Neural cell (in vitro differentiated cells): ENCODE data around the gene ADH6. TPM values are rescaled to one million over a fixed set of nuclear protein-coding genes. Genes with fewer than 3 reads are reported as not detected.
"Not testable (repeated sequence)": the region's sequence is repeated elsewhere in the genome, so short reads cannot be mapped to it uniquely, and the experiment has no call there.

ENCODE experiments used
- H2AFZ ChIP-seq: fragments of 200-600, 300-800 bp; sonication (generic), shearing (Covaris generic); 2 replicates; pipeline ENCODE4 v1.6.0; 2014; ENCODE audit warnings: low read depth, mild to moderate bottlenecking, antibody characterized with exemption, low read length, moderate library complexity
- H3F3A ChIP-seq: fragments of 200-600 bp; shearing (Covaris generic); 2 replicates; pipeline ENCODE4 v1.6.1; 2016; ENCODE audit warnings: mild to moderate bottlenecking, moderate library complexity, mixed read lengths, antibody characterized with exemption, low read length; ENCODE audit not compliant: insufficient read depth, poor library complexity, severe bottlenecking
- H3K27ac ChIP-seq: fragments of 200-600, 300-800 bp; sonication (generic), shearing (Covaris generic); 2 replicates; pipeline ENCODE4 v1.5.1; 2014; ENCODE audit warnings: mild to moderate bottlenecking, low read length, moderate library complexity
- H3K27me3 ChIP-seq: fragments of 300-800, 200-600 bp; sonication (generic), shearing (Covaris generic); 2 replicates; pipeline ENCODE4 v1.6.0; 2014; ENCODE audit warnings: mild to moderate bottlenecking, low read depth, low read length, moderate library complexity; ENCODE audit not compliant: insufficient read depth
- H3K36me3 ChIP-seq: fragments of 300-800, 200-600 bp; sonication (generic), shearing (Covaris generic); 2 replicates; pipeline ENCODE4 v1.5.1; 2014; ENCODE audit warnings: mild to moderate bottlenecking, antibody characterized with exemption, low read length, moderate library complexity; ENCODE audit not compliant: insufficient read depth
- H3K4me2 ChIP-seq: fragments of 300-800, 200-600 bp; sonication (generic), shearing (Covaris generic); 2 replicates; pipeline ENCODE4 v1.6.0; 2014; ENCODE audit warnings: mild to moderate bottlenecking, low read length
- H3K4me3 ChIP-seq: fragments of 300-800, 200-600 bp; sonication (generic), shearing (Covaris generic); 2 replicates; pipeline ENCODE4 v1.5.1; 2014; ENCODE audit warnings: mild to moderate bottlenecking, low read length, moderate library complexity
- H3K79me2 ChIP-seq: fragments of 200-600 bp; shearing (Covaris generic); replicated peaks from 2 replicates; pipeline ENCODE4 v1.6.0; 2014; ENCODE audit warnings: mild to moderate bottlenecking, low read length, moderate library complexity; ENCODE audit not compliant: insufficient read depth
- H3K9ac ChIP-seq: fragments of 300-800, 200-600 bp; sonication (generic), shearing (Covaris generic); 2 replicates; pipeline ENCODE4 v1.6.1; 2016; ENCODE audit warnings: mild to moderate bottlenecking, low read length, mixed read lengths
- H3K9me2 ChIP-seq: fragments of 200-600 bp; shearing (Covaris generic); 2 replicates; pipeline ENCODE4 v1.6.1; 2016; ENCODE audit warnings: mild to moderate bottlenecking, low read length, mixed read lengths; ENCODE audit not compliant: insufficient read depth
- H3K9me3 ChIP-seq: fragments of 200-600, 300-800 bp; sonication (generic), shearing (Covaris generic); 2 replicates; pipeline ENCODE4 v1.6.1; 2016; ENCODE audit warnings: mild to moderate bottlenecking, mixed run types, low read length, moderate library complexity, mixed read lengths
- H4K20me1 ChIP-seq: fragments of 200-600 bp; shearing (Covaris generic); 2 replicates; pipeline ENCODE4 v1.6.1; 2016; ENCODE audit warnings: mild to moderate bottlenecking, mixed run types; ENCODE audit not compliant: insufficient read depth
- EP300 ChIP-seq: fragments of 450-650 bp; conservative IDR thresholded peaks from 2 replicates; pipeline ENCODE4 v1.6.1; 2014; ENCODE audit warnings: antibody characterized with exemption, mild to moderate bottlenecking, moderate library complexity; ENCODE audit not compliant: poor library complexity, severe bottlenecking
- EZH2 ChIP-seq: fragments of 200-600, 300-800 bp; shearing (Covaris generic), sonication (generic); IDR thresholded peaks from 2 replicates; pipeline ENCODE4 v1.6.1; 2014; ENCODE audit warnings: antibody characterized with exemption, low read length, borderline replicate concordance, mild to moderate bottlenecking; ENCODE audit not compliant: insufficient read depth, poor library complexity, severe bottlenecking
- MXI1 ChIP-seq: fragments of 450-650 bp; conservative IDR thresholded peaks from 2 replicates; pipeline ENCODE4 v1.6.1; 2014; ENCODE audit warnings: antibody characterized with exemption, mild to moderate bottlenecking; ENCODE audit not compliant: poor library complexity, severe bottlenecking
- POLR2AphosphoS5 ChIP-seq: IDR thresholded peaks from 2 replicates; pipeline ENCODE4 v1.6.1; 2012
- RAD21 ChIP-seq: fragments of 450-650 bp; conservative IDR thresholded peaks from 2 replicates; pipeline ENCODE4 v1.6.1; 2014; ENCODE audit warnings: antibody characterized with exemption, mild to moderate bottlenecking, moderate library complexity
- REST ChIP-seq: IDR thresholded peaks from 2 replicates; pipeline ENCODE4 v1.6.1; 2012; ENCODE audit warnings: borderline replicate concordance
- SMC3 ChIP-seq: fragments of 450-650 bp; conservative IDR thresholded peaks from 2 replicates; pipeline ENCODE4 v1.6.1; 2014; ENCODE audit warnings: antibody characterized with exemption, mild to moderate bottlenecking, moderate library complexity; ENCODE audit not compliant: poor library complexity
- TAF1 ChIP-seq: IDR thresholded peaks from 2 replicates; pipeline ENCODE4 v1.6.1; 2012; ENCODE audit warnings: low read depth
- polyA plus RNA-seq: library from polyadenylated mRNA; depleted of rRNA; stranded (reverse); fragments of >200 nt; gene quantifications from 2 replicates; pipeline ENCODE4 v1.2.3, GENCODE V29; 2014
- TF ChIP-seq, protein P1 (sequence below): fragments of 450-650 bp; IDR thresholded peaks from 2 replicates; pipeline ENCODE4 v1.5.1; 2014; ENCODE audit warnings: antibody characterized with exemption, mild to moderate bottlenecking, moderate library complexity; ENCODE audit not compliant: poor library complexity, severe bottlenecking

Gene ADH6
- polyA plus RNA-seq, 1 donor from 2014 or later = not detected

DNA sequence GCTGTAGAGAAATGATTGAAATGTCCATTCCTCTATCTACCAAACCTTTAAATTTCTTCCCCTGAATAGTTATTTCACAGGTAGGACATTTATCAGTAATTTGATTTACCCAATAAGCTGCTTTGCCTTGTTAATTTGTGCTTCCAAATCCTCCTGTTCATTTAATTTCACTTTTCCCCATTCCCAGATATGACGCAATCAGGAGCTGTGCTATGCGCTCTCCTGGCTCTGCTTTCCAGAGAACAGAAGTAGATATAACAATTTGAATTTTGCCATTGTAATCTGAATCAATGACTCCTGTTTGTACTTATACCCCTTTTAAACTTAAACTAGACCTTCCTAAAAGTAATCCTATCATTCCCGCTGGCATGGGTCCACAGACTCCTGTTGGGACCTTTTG, 29.1 kb downstream of the ADH6 start:
- H3F3A ChIP-seq, H3K36me3 ChIP-seq, H3K9ac ChIP-seq, H2AFZ ChIP-seq, H3K27me3 ChIP-seq, H4K20me1 ChIP-seq, H3K4me2 ChIP-seq, H3K9me2 ChIP-seq, H3K27ac ChIP-seq, H3K9me3 ChIP-seq, H3K79me2 ChIP-seq, H3K4me3 ChIP-seq: not testable (repeated sequence)

DNA sequence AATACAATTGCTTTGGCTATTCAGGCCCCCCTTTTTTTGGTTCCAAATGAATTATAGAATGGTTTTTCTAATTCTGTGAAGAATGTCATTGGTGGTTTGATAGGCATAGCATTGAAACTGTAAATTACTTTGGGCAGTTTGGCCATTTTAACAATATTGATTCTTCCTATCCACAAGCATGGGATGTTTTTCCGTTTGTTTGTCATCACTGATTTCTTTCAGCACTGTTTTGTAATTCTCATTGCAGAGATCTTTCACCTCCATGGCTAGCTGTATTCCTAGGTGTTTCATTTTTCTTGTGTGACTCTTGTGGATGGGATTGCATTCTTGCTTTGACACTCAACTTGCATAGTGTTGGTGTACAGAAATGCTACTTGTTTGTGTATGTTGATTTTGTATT, 33.0 kb downstream of the ADH6 start:
- Histone ChIP-seq H3K27me3 (no peaks in the 10 kb centered on the region), H3K9ac (no peak overlapping the region), H3K27ac (no peak overlapping the region), H3K4me2 (no peak overlapping the region), H3K79me2 (no peaks in the 10 kb centered on the region), H3F3A (no peaks in the 10 kb centered on the region), H3K9me3 (no peaks in the 10 kb centered on the region), H2AFZ (no peak overlapping the region), H3K36me3 (no peaks in the 10 kb centered on the region), H4K20me1 (no peaks in the 10 kb centered on the region), H3K4me3 (no peak overlapping the region), H3K9me2 (no peaks in the 10 kb centered on the region)
- TF ChIP-seq POLR2AphosphoS5 = no peak
- TF ChIP-seq EP300 = no peak
- TF ChIP-seq TAF1 = no peak
- no peak for TF ChIP-seq MXI1
- TF ChIP-seq SMC3 = no peak
- TF ChIP-seq RAD21 = no peak
- no peak for TF ChIP-seq REST

- Histone ChIP-seq H3K9me2 (no peaks in the 10 kb centered on the region), H3K36me3 (no peaks in the 10 kb centered on the region), H3K9me3 (no peaks in the 10 kb centered on the region), H2AFZ (no peak overlapping the region), H3K27ac (no peak overlapping the region), H3K79me2 (no peaks in the 10 kb centered on the region), H3K27me3 (no peaks in the 10 kb centered on the region), H4K20me1 (no peaks in the 10 kb centered on the region), H3F3A (no peaks in the 10 kb centered on the region), H3K9ac (no peak overlapping the region), H3K4me2 (no peak overlapping the region), H3K4me3 (no peak overlapping the region)
- TF ChIP-seq, protein P1, sequence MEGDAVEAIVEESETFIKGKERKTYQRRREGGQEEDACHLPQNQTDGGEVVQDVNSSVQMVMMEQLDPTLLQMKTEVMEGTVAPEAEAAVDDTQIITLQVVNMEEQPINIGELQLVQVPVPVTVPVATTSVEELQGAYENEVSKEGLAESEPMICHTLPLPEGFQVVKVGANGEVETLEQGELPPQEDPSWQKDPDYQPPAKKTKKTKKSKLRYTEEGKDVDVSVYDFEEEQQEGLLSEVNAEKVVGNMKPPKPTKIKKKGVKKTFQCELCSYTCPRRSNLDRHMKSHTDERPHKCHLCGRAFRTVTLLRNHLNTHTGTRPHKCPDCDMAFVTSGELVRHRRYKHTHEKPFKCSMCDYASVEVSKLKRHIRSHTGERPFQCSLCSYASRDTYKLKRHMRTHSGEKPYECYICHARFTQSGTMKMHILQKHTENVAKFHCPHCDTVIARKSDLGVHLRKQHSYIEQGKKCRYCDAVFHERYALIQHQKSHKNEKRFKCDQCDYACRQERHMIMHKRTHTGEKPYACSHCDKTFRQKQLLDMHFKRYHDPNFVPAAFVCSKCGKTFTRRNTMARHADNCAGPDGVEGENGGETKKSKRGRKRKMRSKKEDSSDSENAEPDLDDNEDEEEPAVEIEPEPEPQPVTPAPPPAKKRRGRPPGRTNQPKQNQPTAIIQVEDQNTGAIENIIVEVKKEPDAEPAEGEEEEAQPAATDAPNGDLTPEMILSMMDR = no peak
- TF ChIP-seq EP300 (no peak), SMC3 (no peak), REST (no peak), TAF1 (no peak), RAD21 (no peak), EZH2 (no peak), MXI1 (no peak), POLR2AphosphoS5 (no peak)
Measured at GRCh38 chr4:99185581-99185980, 33.5 kb downstream of the ADH6 start.
